Measurements from ENCODE around the gene CFAP46.

Gene CFAP46

GRCh38 chr10:132974886-132975830 lies 32.8 kb upstream of the CFAP46 start:
- H3K4ac ChIP-seq (ENCODE audit: low read length): no peak overlapping the region
- H2BK120ac ChIP-seq (ENCODE audit: low read depth, low read length): no peak overlapping the region
- no peak overlapping the region for H2BK5ac ChIP-seq (ENCODE audit: low read length)
- H3K4me2 ChIP-seq (ENCODE audit: insufficient read depth, low read length, poor library complexity, severe bottlenecking): no peak overlapping the region
- peaks cover 0 to 67% (median 1%) of the 10 kb centered on the region in 3 experiments for H3K27me3 ChIP-seq (ENCODE audit: control insufficient read depth in 3 of 3, insufficient read depth in 3 of 3, low read depth in 1 of 3, low read length in 3 of 3)
- H4K91ac ChIP-seq (ENCODE audit: low read depth, low read length, poor library complexity): no peak overlapping the region
- H2AFZ ChIP-seq (ENCODE audit: low read length): no peak overlapping the region
- H3K4me1 ChIP-seq (ENCODE audit: control insufficient read depth in 2 of 2, insufficient read depth in 1 of 2, low read depth in 1 of 2, low read length in 2 of 2): peaks cover 0 to 16% of the 10 kb centered on the region in 2 donors
- H2BK12ac ChIP-seq (ENCODE audit: low read length): peak overlapping the region; percentile 82
- no peak overlapping the region for H3K23ac ChIP-seq (ENCODE audit: low read depth, low read length, poor library complexity)
- H2AK5ac ChIP-seq (ENCODE audit: low read depth, low read length): peak overlapping the region; percentile 76
- H4K8ac ChIP-seq (ENCODE audit: low read depth, low read length): peak overlapping the region; percentile 50
- H3K9me3 ChIP-seq (replicated peaks in 1 of 2; ENCODE audit: control insufficient read depth in 2 of 2, insufficient read depth in 1 of 2, low read depth in 1 of 2, low read length in 2 of 2): peaks cover 7% of the 10 kb centered on the region in 2 donors
- H3K4me3 ChIP-seq (ENCODE audit: low read length in 2 of 2): no peak overlapping the region
- H2BK15ac ChIP-seq (ENCODE audit: low read length): peak overlapping the region; percentile 80
- whole genome bisulfite sequencing, 2 donors (ENCODE audit: extremely low coverage in 2 of 2, insufficient read length in 2 of 2, insufficient replicate concordance in 1 of 2): no CpG with 5 or more reads among the region's 28 CpGs
- no peaks in the 10 kb centered on the region for H3K79me1 ChIP-seq (ENCODE audit: low read depth, low read length)
- no peak for DNase-seq (ENCODE audit: low spot score)
- H3K27ac ChIP-seq (replicated peaks; ENCODE audit: low read length): no peak overlapping the region
- peak overlapping the region; percentile 17 for H3K14ac ChIP-seq (ENCODE audit: low read length)
- no peaks in the 10 kb centered on the region for H3K36me3 ChIP-seq (replicated peaks in 1 of 2; ENCODE audit: control insufficient read depth in 2 of 2, insufficient read depth in 2 of 2, low read length in 2 of 2)
- peak overlapping the region; percentile 66 for H3K18ac ChIP-seq (ENCODE audit: low read length)
- H3K9ac ChIP-seq (ENCODE audit: low read depth, low read length, poor library complexity): peak overlapping the region; percentile 5

GRCh38 chr10:132974249-132974796 lies 32.0 kb upstream of the CFAP46 start:
- no peak overlapping the region for H2AFZ ChIP-seq (ENCODE audit: low read length)
- H2AK5ac ChIP-seq (ENCODE audit: low read depth, low read length): peak overlapping the region; percentile 76
- peak overlapping the region; percentile 80 for H2BK15ac ChIP-seq (ENCODE audit: low read length)
- no peaks in the 10 kb centered on the region for H3K79me1 ChIP-seq (ENCODE audit: low read depth, low read length)
- no peak overlapping the region for H3K4ac ChIP-seq (ENCODE audit: low read length)
- no peak overlapping the region for H4K8ac ChIP-seq (ENCODE audit: low read depth, low read length)
- no peak for DNase-seq (ENCODE audit: low spot score)
- peaks cover 0 to 72% (median 1%) of the 10 kb centered on the region in 3 experiments for H3K27me3 ChIP-seq (ENCODE audit: control insufficient read depth in 3 of 3, insufficient read depth in 3 of 3, low read depth in 1 of 3, low read length in 3 of 3)
- no peak overlapping the region for H3K4me3 ChIP-seq (ENCODE audit: low read length in 2 of 2)
- no peaks in the 10 kb centered on the region for H3K36me3 ChIP-seq (replicated peaks in 1 of 2; ENCODE audit: control insufficient read depth in 2 of 2, insufficient read depth in 2 of 2, low read length in 2 of 2)
- H3K23ac ChIP-seq (ENCODE audit: low read depth, low read length, poor library complexity): peak overlapping the region; percentile 8
- no peak overlapping the region for H3K9ac ChIP-seq (ENCODE audit: low read depth, low read length, poor library complexity)
- H2BK12ac ChIP-seq (ENCODE audit: low read length): peak overlapping the region; percentile 82
- no peak overlapping the region for H3K27ac ChIP-seq (replicated peaks; ENCODE audit: low read length)
- peak overlapping the region; percentile 17 for H3K14ac ChIP-seq (ENCODE audit: low read length)
- H3K4me1 ChIP-seq (ENCODE audit: control insufficient read depth in 2 of 2, insufficient read depth in 1 of 2, low read depth in 1 of 2, low read length in 2 of 2): peaks cover 0 to 16% of the 10 kb centered on the region in 2 donors
- no peak overlapping the region for H2BK5ac ChIP-seq (ENCODE audit: low read length)
- peak overlapping the region; percentile 22 for H4K91ac ChIP-seq (ENCODE audit: low read depth, low read length, poor library complexity)
- no CpG with 5 or more reads among the region's 29 CpGs for WGBS, 2 donors (ENCODE audit: extremely low coverage in 2 of 2, insufficient read length in 2 of 2, insufficient replicate concordance in 1 of 2)
- peaks cover 7 to 9% of the 10 kb centered on the region in 2 donors for H3K9me3 ChIP-seq (replicated peaks in 1 of 2; ENCODE audit: control insufficient read depth in 2 of 2, insufficient read depth in 1 of 2, low read depth in 1 of 2, low read length in 2 of 2)
- H3K18ac ChIP-seq (ENCODE audit: low read length): peak overlapping the region; percentile 66
- H3K4me2 ChIP-seq (ENCODE audit: insufficient read depth, low read length, poor library complexity, severe bottlenecking): no peak overlapping the region
- H2BK120ac ChIP-seq (ENCODE audit: low read depth, low read length): no peak overlapping the region

- Histone ChIP-seq H2BK12ac (ENCODE audit: low read length) (no peak overlapping the region), H4K8ac (ENCODE audit: low read depth, low read length) (no peak overlapping the region), H3K14ac (ENCODE audit: low read length) (no peak overlapping the region), H3K9me3 (replicated peaks in 1 of 2; ENCODE audit: control insufficient read depth in 2 of 2, insufficient read depth in 1 of 2, low read depth in 1 of 2, low read length in 2 of 2) (peaks cover 7 to 9% of the 10 kb centered on the region in 2 donors), H2BK5ac (ENCODE audit: low read length) (no peak overlapping the region), H2BK120ac (ENCODE audit: low read depth, low read length) (no peak overlapping the region), H2BK15ac (ENCODE audit: low read length) (peak overlapping the region; percentile 80), H3K36me3 (replicated peaks in 1 of 2; ENCODE audit: control insufficient read depth in 2 of 2, insufficient read depth in 2 of 2, low read length in 2 of 2) (no peaks in the 10 kb centered on the region), H3K23ac (ENCODE audit: low read depth, low read length, poor library complexity) (no peak overlapping the region), H3K18ac (ENCODE audit: low read length) (peak overlapping the region; percentile 66), H3K27me3 (ENCODE audit: control insufficient read depth in 3 of 3, insufficient read depth in 3 of 3, low read depth in 1 of 3, low read length in 3 of 3) (peaks cover 0 to 76% (median 1%) of the 10 kb centered on the region in 3 experiments), H3K4me1 (ENCODE audit: control insufficient read depth in 2 of 2, insufficient read depth in 1 of 2, low read depth in 1 of 2, low read length in 2 of 2) (peaks cover 0 to 16% of the 10 kb centered on the region in 2 donors), H3K9ac (ENCODE audit: low read depth, low read length, poor library complexity) (no peak overlapping the region), H2AK5ac (ENCODE audit: low read depth, low read length) (peak overlapping the region; percentile 76), H3K4me2 (ENCODE audit: insufficient read depth, low read length, poor library complexity, severe bottlenecking) (no peak overlapping the region), H3K4me3 (ENCODE audit: low read length in 2 of 2) (no peak overlapping the region), H4K91ac (ENCODE audit: low read depth, low read length, poor library complexity) (no peak overlapping the region), H2AFZ (ENCODE audit: low read length) (no peak overlapping the region), H3K79me1 (ENCODE audit: low read depth, low read length) (no peaks in the 10 kb centered on the region), H3K4ac (ENCODE audit: low read length) (no peak overlapping the region), H3K27ac (replicated peaks; ENCODE audit: low read length) (no peak overlapping the region)
- DNase-seq (ENCODE audit: low spot score): no peak
- no CpG with 5 or more reads among the region's 8 CpGs for WGBS, 2 donors (ENCODE audit: extremely low coverage in 2 of 2, insufficient read length in 2 of 2, insufficient replicate concordance in 1 of 2)
Measured at GRCh38 chr10:132973903-132974241, 31.5 kb upstream of the CFAP46 start.

Measured in neuronal stem cell (in vitro differentiated cells).